Gastrocnemius medialis (tissue), 4 donors: ENCODE measurements around the gene CALML5.

Experiments
- CTCF ChIP-seq, 5 experiments: fragments of 450-650 bp in 3 of 5; fragments of 200-600 bp in 2 of 5; sonication (generic) in 2 of 5; IDR thresholded peaks in 4 of 5; conservative IDR thresholded peaks in 1 of 5; 1 replicate in 4 of 5; 2 replicates in 1 of 5; pipeline ENCODE4 v1.5.1; 2016 to 2019; ENCODE audit warnings: antibody characterized with exemption in 5 of 5, mild to moderate bottlenecking in 3 of 5, moderate library complexity in 3 of 5
- POLR2A ChIP-seq, 2 donors: fragments of 450-650 bp; IDR thresholded peaks; one replicate each; pipeline ENCODE4 v1.6.1; 2017; ENCODE audit warnings: antibody characterized with exemption in 2 of 2, mild to moderate bottlenecking in 2 of 2, moderate library complexity in 2 of 2

GRCh38 chr10:5458425-5458824 is 40.9 kb downstream of the CALML5 start:
- no peak for TF ChIP-seq CTCF (IDR thresholded peaks at IDR 0.05 in 4 of 5, conservative IDR thresholded peaks at IDR 0.05 in 1 of 5)
- TF ChIP-seq POLR2A (IDR thresholded peaks at IDR 0.05): no peak
